GM18858 (cell line): ENCODE results near the gene PEX11G.

Source experiments
- ATAC-seq: cut with Tn5 transposase; IDR thresholded peaks from one replicate; pipeline ENCODE4 v1.9.1; 2021; ENCODE audit not compliant: unreplicated experiment

The PEX11G gene

GRCh38 chr19:7488736-7489353 lies at the start of gene PEX11G:
PEX11G (minus strand) TSS chr19:7489035; CDS start chr19:7489010, 25 bp downstream.
- no peak for ATAC-seq

- no peak for ATAC-seq
These were observed 47.3 kb upstream of the PEX11G start for GRCh38 chr19:7535998-7536695.

DNA sequence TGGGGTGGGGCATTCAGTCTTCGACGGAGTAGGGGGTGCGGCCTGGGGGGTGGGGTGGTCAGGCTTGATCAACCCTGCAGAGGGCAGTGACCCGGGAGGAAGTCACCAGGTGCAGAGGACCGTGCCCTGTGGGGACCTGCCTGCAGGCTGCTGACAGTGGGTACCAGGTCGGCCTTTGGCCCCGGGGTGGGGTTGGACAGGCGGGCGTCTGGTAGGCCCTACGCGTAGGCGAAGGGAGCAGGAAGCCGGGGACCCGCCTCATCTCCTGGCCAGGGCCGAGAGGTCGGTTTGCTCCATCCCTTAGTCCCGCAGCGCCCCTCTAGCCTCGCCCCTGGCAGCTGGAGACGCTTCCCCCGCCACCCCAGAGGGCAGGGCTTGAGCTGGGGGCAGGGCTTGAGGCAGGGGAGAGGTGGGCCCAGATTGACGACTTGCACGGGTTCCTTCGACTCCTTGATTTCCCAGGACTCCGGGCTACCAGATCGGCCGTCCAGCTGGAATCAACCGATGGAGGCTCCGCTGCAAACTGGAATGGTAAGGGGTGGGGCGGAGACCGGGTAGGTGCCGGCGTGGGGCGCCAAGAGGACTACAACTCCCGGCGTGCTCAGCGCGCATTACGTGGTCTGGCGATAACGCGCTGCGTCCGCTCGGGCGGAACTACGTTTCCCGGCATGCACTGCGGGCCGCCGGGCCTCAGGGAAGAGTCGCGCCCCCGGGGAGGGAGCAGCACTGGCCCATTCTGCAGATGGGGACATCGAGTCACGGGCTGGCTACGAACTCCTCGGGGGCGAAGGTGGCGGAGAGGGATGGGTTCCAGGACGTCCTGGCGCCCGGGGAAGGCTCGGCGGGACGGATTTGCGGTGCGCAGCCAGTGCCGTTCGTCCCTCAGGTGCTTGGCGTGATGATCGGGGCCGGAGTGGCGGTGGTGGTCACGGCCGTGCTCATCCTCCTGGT lies 46.5 kb upstream of the PEX11G start, which contains the start of gene PNPLA6:
Gene PNPLA6, plus strand, starts transcription at position 671 of the 951 bp plus-strand sequence. Its CDS starts 72 bp downstream, at position 743.
- no peak for ATAC-seq

GRCh38 chr19:7534531-7535046 lies 45.8 kb upstream of the PEX11G start:
- ATAC-seq = no peak

DNA sequence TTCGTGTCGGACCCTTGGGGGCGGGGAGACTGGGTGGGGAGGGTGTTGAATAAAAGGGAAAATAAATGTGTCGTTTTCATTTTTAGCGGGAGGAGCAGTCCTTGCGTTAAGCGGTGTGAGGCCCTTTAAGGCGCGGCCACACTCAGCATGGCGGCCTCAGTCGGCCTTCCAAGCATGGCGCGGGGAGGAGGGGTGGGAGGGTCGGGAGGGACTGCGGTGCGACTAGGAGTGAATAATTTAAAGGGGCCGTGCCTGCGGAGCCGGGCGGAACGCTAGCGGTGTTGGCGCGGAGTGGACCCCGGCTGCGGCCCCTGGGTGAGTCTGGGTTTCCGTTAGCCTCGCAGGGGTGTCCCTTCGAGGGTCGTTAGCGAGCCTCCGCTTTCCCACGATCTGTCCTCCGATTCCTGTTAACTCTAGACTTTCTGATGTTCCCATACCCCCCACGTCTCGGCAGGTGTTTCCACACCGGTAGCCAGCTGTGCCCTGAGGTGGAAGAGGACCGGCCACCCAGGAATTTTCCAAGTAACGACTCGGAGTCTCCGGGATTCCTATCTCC lies 45.2 kb upstream of the PEX11G start:
- no peak for ATAC-seq

DNA sequence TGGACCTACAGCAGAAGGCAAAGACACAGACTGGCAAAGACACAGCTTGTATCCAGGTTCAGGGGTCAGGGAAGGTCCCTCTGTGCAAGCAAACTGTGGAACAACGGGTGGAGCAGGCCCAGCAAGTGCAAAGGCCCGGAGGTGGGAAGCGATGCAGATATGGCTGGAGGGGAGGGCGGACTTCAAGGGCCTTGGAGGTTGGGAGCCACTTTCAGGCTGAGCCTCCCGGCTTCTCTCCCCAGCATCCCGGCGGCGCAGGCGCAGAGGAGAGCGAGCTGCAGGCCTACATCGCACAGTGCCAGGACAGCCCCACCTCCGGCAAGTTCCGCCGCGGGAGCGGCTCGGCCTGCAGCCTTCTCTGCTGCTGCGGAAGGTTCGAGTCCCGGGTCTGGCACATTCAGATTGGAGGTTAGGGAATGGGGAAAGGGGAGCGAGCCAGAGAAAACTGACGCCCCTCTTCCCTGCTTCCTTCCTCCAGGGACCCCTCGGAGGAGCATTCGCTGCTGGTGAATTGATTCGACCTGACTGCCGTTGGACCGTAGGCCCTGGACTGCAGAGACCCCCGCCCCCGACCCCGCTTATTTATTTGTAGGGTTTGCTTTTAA lies 44.5 kb upstream of the PEX11G start:
- ATAC-seq = no peak

DNA sequence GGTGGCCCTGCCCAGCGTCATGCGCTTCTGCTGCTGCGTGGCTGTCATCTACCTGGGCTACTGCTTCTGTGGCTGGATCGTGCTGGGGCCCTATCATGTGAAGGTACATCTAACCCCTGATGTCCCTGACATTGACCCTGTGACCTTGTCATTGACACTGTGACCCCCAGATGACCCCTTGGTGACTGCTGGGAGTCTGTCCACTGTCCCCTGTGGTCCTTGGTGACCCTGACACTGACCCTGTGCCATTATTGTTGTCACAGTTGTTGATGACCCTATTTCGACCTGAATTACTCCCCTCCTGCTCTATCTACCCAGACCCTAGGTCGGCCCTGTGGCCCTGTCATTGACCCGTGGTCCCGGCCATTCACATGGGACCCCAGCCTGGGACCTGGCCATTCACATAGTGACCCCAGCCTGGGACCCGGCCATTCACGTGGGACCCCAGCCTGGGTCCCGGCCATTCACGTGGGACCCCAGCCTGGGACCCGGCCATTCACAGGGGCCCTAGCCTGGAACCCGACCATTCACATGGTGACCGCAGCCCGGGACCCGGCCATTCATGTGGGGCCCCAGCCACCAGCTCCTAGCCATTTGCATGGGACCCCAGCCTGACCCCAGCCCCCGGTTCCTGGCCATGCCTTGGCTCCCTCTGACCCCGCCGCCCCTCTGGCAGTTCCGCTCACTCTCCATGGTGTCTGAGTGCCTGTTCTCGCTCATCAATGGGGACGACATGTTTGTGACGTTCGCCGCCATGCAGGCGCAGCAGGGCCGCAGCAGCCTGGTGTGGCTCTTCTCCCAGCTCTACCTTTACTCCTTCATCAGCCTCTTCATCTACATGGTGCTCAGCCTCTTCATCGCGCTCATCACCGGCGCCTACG lies 41.0 kb upstream of the PEX11G start:
- no peak for ATAC-seq

DNA sequence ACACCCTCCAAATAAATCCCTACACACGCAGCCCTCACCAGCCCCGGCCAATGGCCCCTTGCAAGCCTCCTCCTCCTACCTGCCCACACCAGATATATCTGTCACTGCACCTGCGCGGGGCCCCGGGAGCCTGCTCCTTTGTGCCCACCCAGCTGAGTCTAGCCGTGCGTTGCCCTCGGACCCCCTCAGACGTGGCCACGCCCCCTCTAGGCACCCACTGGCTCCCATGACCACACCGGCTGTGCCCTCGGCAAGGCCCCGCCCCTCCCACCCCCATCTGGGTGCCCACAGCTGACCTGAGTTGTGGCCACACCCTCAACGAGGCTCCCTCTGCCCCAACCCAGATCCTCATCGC lies 40.4 kb upstream of the PEX11G start:
- no peak for ATAC-seq

GRCh38 chr19:7528522-7529245 lies 39.8 kb upstream of the PEX11G start:
- no peak for ATAC-seq

GRCh38 chr19:7528192-7528519 lies 39.3 kb upstream of the PEX11G start:
- ATAC-seq = no peak

GRCh38 chr19:7527516-7528191 lies 38.8 kb upstream of the PEX11G start:
- ATAC-seq = no peak

DNA sequence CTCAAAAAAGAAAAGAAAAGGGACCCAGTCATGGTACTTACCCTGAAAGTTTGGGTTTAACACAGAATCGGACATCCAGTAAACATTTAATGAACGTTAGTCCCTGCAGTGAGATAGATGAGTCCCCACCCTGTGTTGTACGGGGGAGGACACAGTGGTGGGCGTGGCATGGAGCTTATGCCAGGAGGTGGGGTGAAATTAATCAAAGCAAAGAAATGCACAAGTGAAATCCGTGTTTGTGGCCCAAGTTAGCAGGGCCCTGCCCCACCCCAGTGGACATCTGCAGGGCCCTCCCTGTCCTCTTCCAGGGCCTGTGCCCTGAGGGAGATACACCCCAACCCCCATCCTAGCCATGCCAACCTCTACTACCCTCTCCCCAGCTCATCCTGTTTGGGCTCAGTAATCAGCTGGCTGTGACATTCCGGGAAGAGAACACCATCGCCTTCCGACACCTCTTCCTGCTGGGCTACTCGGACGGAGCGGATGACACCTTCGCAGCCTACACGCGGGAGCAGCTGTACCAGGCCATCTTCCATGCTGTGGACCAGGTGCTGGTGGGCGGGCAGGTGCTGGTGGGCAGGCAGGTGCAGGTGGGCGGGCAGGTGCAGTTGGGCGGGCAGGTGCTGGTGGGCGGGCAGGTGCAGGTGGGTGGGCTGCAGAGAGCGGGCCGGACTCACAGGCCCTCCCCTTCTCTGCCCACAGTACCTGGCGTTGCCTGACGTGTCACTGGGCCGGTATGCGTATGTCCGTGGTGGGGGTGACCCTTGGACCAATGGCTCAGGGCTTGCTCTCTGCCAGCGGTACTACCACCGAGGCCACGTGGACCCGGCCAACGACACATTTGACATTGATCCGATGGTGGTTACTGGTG lies 37.5 kb upstream of the PEX11G start:
- no peak for ATAC-seq

- ATAC-seq = no peak
These were observed 36.3 kb upstream of the PEX11G start for GRCh38 chr19:7524992-7525739.

- ATAC-seq = no peak
These were observed 35.7 kb upstream of the PEX11G start for GRCh38 chr19:7524523-7524922.

DNA sequence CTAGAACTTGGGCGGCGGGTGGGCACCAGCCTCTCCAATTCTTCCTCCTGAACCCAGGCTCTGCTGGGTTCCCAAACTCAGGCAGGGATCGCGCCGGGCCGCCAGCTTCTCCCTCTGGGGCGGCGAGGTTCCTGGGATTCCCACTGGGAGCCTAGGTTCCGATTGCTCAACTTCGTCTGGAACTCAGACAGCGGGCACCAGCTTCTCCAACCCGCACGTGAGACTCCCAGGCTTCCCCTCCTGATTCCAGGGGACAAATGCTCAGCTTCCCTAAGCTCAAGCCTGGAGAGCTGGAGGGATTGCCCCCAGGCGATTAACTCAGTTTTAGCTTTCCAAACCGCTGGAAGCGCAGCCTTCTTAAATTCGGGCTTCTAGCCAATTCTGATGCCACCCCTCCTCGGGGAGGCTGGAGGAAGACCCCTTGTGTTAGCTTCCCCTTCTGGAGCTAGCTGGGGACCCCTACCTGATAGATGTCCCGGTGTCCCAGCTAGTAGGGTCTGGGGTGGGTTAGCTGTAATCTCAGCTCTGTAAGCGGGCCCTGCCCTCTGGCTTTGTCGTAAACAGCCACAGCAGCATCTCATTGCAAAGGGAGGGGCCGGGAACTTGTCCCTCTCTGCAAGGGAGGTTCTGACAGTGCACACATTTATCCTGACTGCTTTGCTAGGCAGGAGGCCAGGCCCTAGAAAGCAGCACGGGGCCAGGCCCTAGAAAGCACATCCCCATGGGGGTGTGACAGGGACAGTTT lies 34.3 kb upstream of the PEX11G start:
- no peak for ATAC-seq
